Measurements from ENCODE around the gene PLK4. TPM values are rescaled to one million over a fixed set of nuclear protein-coding genes. Genes with fewer than 3 reads are reported as not detected.

PLK4 gene
- total and polyA plus RNA-seq, 3 donors from 2014 or later = 22.2 to 36.0 (median 31.3) TPM

- no peaks in the 10 kb centered on the region for H3K36me3 ChIP-seq (ENCODE audit: low read depth, missing control alignments)
- H3K27me3 ChIP-seq = no peaks in the 10 kb centered on the region
- H3K4me3 ChIP-seq = no peak overlapping the region
- H3K27ac ChIP-seq = no peak overlapping the region
- intact Hi-C loops (cut with DNase I; ENCODE audit: low total_unique reads) = no loop called here
- TF ChIP-seq CTCF (IDR thresholded peaks at IDR 0.05) = no peak
- TF ChIP-seq POLR2A (IDR thresholded peaks at IDR 0.05) = no peak
- H3K4me1 ChIP-seq = no peaks in the 10 kb centered on the region
- H3K9me3 ChIP-seq = no peaks in the 10 kb centered on the region
- no peak for DNase-seq
Measured at GRCh38 chr4:127875791-127876190, 4.9 kb upstream of the PLK4 start.

- Histone ChIP-seq H3K27ac (peak overlapping the region; percentile 36 to 75), H3K27me3 (no peaks in the 10 kb centered on the region), H3K36me3 (ENCODE audit: low read depth, missing control alignments) (no peaks in the 10 kb centered on the region), H3K4me3 (peak overlapping the region; percentile 64 to 80), H3K4me1 (peaks cover 6% of the 10 kb centered on the region), H3K9me3 (no peaks in the 10 kb centered on the region)
- 0 to 4% methylated on average over 6 to 7 of the region's 7 CpGs for WGBS, 2 donors
- TF ChIP-seq POLR2A (IDR thresholded peaks at IDR 0.05) (no peak), CTCF (IDR thresholded peaks at IDR 0.05) (no peak)
- intact Hi-C loops (cut with DNase I; ENCODE audit: low total_unique reads) = no loop called here
- DNase-seq = no peak
Measured at GRCh38 chr4:127881563-127881864, 821 bp downstream of the PLK4 start.

GRCh38 chr4:127888559-127888958 is 7.9 kb downstream of the PLK4 start:
- H3K27me3 ChIP-seq = no peaks in the 10 kb centered on the region
- intact Hi-C loops (cut with DNase I; ENCODE audit: low total_unique reads) = no loop called here
- no peaks in the 10 kb centered on the region for H3K36me3 ChIP-seq (ENCODE audit: low read depth, missing control alignments)
- no peak overlapping the region for H3K4me3 ChIP-seq
- H3K9me3 ChIP-seq = no peaks in the 10 kb centered on the region
- no peak overlapping the region for H3K27ac ChIP-seq
- TF ChIP-seq POLR2A (IDR thresholded peaks at IDR 0.05) = no peak
- no peak for TF ChIP-seq CTCF (IDR thresholded peaks at IDR 0.05)
- WGBS, 2 donors = 94 to 95% methylated on average over 1 of the region's 1 CpG
- no peaks in the 10 kb centered on the region for H3K4me1 ChIP-seq
- DNase-seq = no peak

- TF ChIP-seq POLR2A (IDR thresholded peaks at IDR 0.05) (no peak), CTCF (IDR thresholded peaks at IDR 0.05) (no peak)
- WGBS, 2 donors = 59 to 80% methylated on average over 3 of the region's 3 CpGs
- DNase-seq = no peak
- Histone ChIP-seq H3K4me3 (no peak overlapping the region), H3K9me3 (no peaks in the 10 kb centered on the region), H3K27me3 (no peaks in the 10 kb centered on the region), H3K4me1 (no peaks in the 10 kb centered on the region), H3K27ac (no peak overlapping the region), H3K36me3 (ENCODE audit: low read depth, missing control alignments) (no peaks in the 10 kb centered on the region)
- intact Hi-C loops (cut with DNase I; ENCODE audit: low total_unique reads) = no loop called here
Measured at GRCh38 chr4:127889903-127890302, 9.2 kb downstream of the PLK4 start.

- H3K4me3 ChIP-seq = no peak overlapping the region
- no peak for DNase-seq
- no peaks in the 10 kb centered on the region for H3K9me3 ChIP-seq
- 88 to 94% methylated on average over 1 of the region's 1 CpG for WGBS, 2 donors
- TF ChIP-seq CTCF (IDR thresholded peaks at IDR 0.05) = no peak
- no peak for TF ChIP-seq POLR2A (IDR thresholded peaks at IDR 0.05)
- intact Hi-C loops (cut with DNase I; ENCODE audit: low total_unique reads) = no loop called here
- H3K36me3 ChIP-seq (ENCODE audit: low read depth, missing control alignments) = no peaks in the 10 kb centered on the region
- no peaks in the 10 kb centered on the region for H3K27me3 ChIP-seq
- H3K4me1 ChIP-seq = no peaks in the 10 kb centered on the region
- no peak overlapping the region for H3K27ac ChIP-seq
Measured at GRCh38 chr4:127896069-127896468, 15.4 kb downstream of the PLK4 start.
